DND-41 (cell line): Measurements from ENCODE around the gene CPSF6.

ENCODE experiments used
- ATAC-seq: fragments of 200-7000 bp; cut with Tn5 transposase; 3 replicates; pipeline ENCODE4 v1.9.1; 2021; ENCODE audit warnings: low read depth; ENCODE audit not compliant: insufficient read depth
- DNase-seq: peaks from one replicate; pipeline ENCODE4 v3.0.0-alpha.2; 2020
- H2AFZ ChIP-seq: 2 replicates; pipeline ENCODE4 v1.6.0; 2012; ENCODE audit warnings: low read depth, low read length
- H3K27ac ChIP-seq: 2 replicates; pipeline ENCODE4 v1.5.1; 2012; ENCODE audit warnings: low read length, inconsistent platforms
- H3K27me3 ChIP-seq: fragments of 200-600 bp; sonication (generic); 2 replicates; pipeline ENCODE4 v1.6.0; 2012; ENCODE audit warnings: low read length, mild to moderate bottlenecking, inconsistent platforms; ENCODE audit not compliant: insufficient read depth, poor library complexity
- H3K36me3 ChIP-seq: 2 replicates; pipeline ENCODE4 v1.5.1; 2012; ENCODE audit warnings: low read length, inconsistent platforms; ENCODE audit not compliant: insufficient read depth
- H3K4me1 ChIP-seq: 2 replicates; pipeline ENCODE4 v1.5.1; 2012; ENCODE audit warnings: mild to moderate bottlenecking, low read length; ENCODE audit not compliant: insufficient read depth
- H3K4me2 ChIP-seq: 2 replicates; pipeline ENCODE4 v1.6.0; 2012; ENCODE audit warnings: mild to moderate bottlenecking, moderate library complexity, low read length, inconsistent platforms; ENCODE audit not compliant: insufficient read depth
- H3K4me3 ChIP-seq, 2 experiments: fragments of 200-600 bp in 1 of 2; shearing (Covaris generic) in 1 of 2; 2 replicates each; pipeline ENCODE4 v1.5.1; 2012 to 2016; ENCODE audit warnings: inconsistent platforms in 2 of 2, low read length in 2 of 2, mild to moderate bottlenecking in 2 of 2, low read depth in 1 of 2, moderate library complexity in 1 of 2
- H3K79me2 ChIP-seq: 2 replicates; pipeline ENCODE4 v1.6.0; 2012; ENCODE audit warnings: low read length, inconsistent platforms; ENCODE audit not compliant: insufficient read depth
- H3K9ac ChIP-seq: 2 replicates; pipeline ENCODE4 v1.6.0; 2012; ENCODE audit warnings: low read depth, mild to moderate bottlenecking, inconsistent platforms, low read length, moderate library complexity
- H3K9me3 ChIP-seq: 2 replicates; pipeline ENCODE4 v1.5.1; 2012; ENCODE audit warnings: low read length, moderate library complexity, mild to moderate bottlenecking, inconsistent platforms; ENCODE audit not compliant: insufficient read depth, severe bottlenecking
- H4K20me1 ChIP-seq: 2 replicates; pipeline ENCODE4 v1.6.0; 2012; ENCODE audit warnings: low read length; ENCODE audit not compliant: insufficient read depth
- EZH2 ChIP-seq: IDR thresholded peaks from 3 replicates; pipeline ENCODE4 v1.6.1; 2012; ENCODE audit warnings: borderline replicate concordance, low read depth, mild to moderate bottlenecking, moderate library complexity, low read length, inconsistent platforms; ENCODE audit not compliant: severe bottlenecking
- TF ChIP-seq, protein P1 (sequence below): IDR thresholded peaks from 2 replicates; pipeline ENCODE4 v1.5.1; 2012; ENCODE audit warnings: borderline replicate concordance, low read length, moderate library complexity, mild to moderate bottlenecking; ENCODE audit not compliant: poor library complexity, severe bottlenecking; ENCODE audit errors: extremely low read depth

CPSF6 gene

GRCh38 chr12:69210661-69211060 is 28.7 kb upstream of the CPSF6 start:
- no peaks in the 10 kb centered on the region for H4K20me1 ChIP-seq
- no peaks in the 10 kb centered on the region for H3K27me3 ChIP-seq
- no peak overlapping the region for H3K4me2 ChIP-seq
- no peak overlapping the region for H3K27ac ChIP-seq
- no peak overlapping the region for H3K4me3 ChIP-seq
- peaks cover 4% of the 10 kb centered on the region for H3K9me3 ChIP-seq
- DNase-seq, result no peak
- no peak overlapping the region for H2AFZ ChIP-seq
- no peaks in the 10 kb centered on the region for H3K4me1 ChIP-seq
- H3K9ac ChIP-seq, result no peak overlapping the region
- ATAC-seq, result no peak
- H3K36me3 ChIP-seq, result no peaks in the 10 kb centered on the region
- H3K79me2 ChIP-seq, result no peaks in the 10 kb centered on the region
- TF ChIP-seq EZH2, result no peak

DNA sequence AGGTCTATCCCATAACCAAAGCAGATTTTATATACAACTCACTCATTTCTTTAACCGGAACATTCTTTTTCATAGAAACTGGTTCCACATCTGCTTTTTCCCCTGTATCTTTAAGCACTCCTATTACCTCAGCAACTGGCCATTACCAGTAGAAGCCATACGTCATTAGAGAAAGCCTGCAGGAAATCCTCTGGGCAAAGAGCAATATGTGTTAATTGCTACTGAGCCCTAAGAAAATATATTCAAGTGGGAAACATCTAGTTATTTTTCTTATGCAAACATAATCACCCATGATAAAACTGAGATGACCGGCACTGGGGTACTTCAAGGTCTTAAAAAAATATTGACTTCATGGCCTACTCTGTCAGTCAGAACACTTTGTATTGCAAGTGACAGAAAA is 28.2 kb upstream of the CPSF6 start:
- no peak overlapping the region for H3K4me2 ChIP-seq
- H3K79me2 ChIP-seq, result no peaks in the 10 kb centered on the region
- H3K27me3 ChIP-seq, result no peaks in the 10 kb centered on the region
- no peaks in the 10 kb centered on the region for H3K4me1 ChIP-seq
- no peak for ATAC-seq
- H3K4me3 ChIP-seq, result no peak overlapping the region
- peaks cover 4% of the 10 kb centered on the region for H3K9me3 ChIP-seq
- TF ChIP-seq EZH2, result no peak
- TF ChIP-seq, protein P1, sequence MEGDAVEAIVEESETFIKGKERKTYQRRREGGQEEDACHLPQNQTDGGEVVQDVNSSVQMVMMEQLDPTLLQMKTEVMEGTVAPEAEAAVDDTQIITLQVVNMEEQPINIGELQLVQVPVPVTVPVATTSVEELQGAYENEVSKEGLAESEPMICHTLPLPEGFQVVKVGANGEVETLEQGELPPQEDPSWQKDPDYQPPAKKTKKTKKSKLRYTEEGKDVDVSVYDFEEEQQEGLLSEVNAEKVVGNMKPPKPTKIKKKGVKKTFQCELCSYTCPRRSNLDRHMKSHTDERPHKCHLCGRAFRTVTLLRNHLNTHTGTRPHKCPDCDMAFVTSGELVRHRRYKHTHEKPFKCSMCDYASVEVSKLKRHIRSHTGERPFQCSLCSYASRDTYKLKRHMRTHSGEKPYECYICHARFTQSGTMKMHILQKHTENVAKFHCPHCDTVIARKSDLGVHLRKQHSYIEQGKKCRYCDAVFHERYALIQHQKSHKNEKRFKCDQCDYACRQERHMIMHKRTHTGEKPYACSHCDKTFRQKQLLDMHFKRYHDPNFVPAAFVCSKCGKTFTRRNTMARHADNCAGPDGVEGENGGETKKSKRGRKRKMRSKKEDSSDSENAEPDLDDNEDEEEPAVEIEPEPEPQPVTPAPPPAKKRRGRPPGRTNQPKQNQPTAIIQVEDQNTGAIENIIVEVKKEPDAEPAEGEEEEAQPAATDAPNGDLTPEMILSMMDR, result no peak
- H2AFZ ChIP-seq, result no peak overlapping the region
- H3K36me3 ChIP-seq, result no peaks in the 10 kb centered on the region
- no peak overlapping the region for H3K27ac ChIP-seq
- DNase-seq, result no peak
- no peak overlapping the region for H3K9ac ChIP-seq
- H4K20me1 ChIP-seq, result no peaks in the 10 kb centered on the region

GRCh38 chr12:69214169-69214568 is 25.2 kb upstream of the CPSF6 start:
- H3K9ac ChIP-seq, result no peak overlapping the region
- TF ChIP-seq EZH2, result no peak
- TF ChIP-seq, protein P1, result no peak
- no peaks in the 10 kb centered on the region for H4K20me1 ChIP-seq
- no peaks in the 10 kb centered on the region for H3K9me3 ChIP-seq
- no peaks in the 10 kb centered on the region for H3K27me3 ChIP-seq
- H3K4me2 ChIP-seq, result no peak overlapping the region
- ATAC-seq (no peak), DNase-seq (no peak)
- H3K36me3 ChIP-seq, result no peaks in the 10 kb centered on the region
- H3K4me1 ChIP-seq, result no peaks in the 10 kb centered on the region
- no peaks in the 10 kb centered on the region for H3K79me2 ChIP-seq
- no peak overlapping the region for H3K4me3 ChIP-seq
- no peak overlapping the region for H2AFZ ChIP-seq
- no peak overlapping the region for H3K27ac ChIP-seq

- no peaks in the 10 kb centered on the region for H3K4me1 ChIP-seq
- no peak overlapping the region for H3K27ac ChIP-seq
- H2AFZ ChIP-seq, result no peak overlapping the region
- DNase-seq, result no peak
- H3K4me3 ChIP-seq, result no peak overlapping the region
- no peaks in the 10 kb centered on the region for H4K20me1 ChIP-seq
- peaks cover 5% of the 10 kb centered on the region for H3K27me3 ChIP-seq
- no peaks in the 10 kb centered on the region for H3K36me3 ChIP-seq
- no peaks in the 10 kb centered on the region for H3K79me2 ChIP-seq
- TF ChIP-seq, protein P1, result no peak
- no peak for TF ChIP-seq EZH2
- no peaks in the 10 kb centered on the region for H3K9me3 ChIP-seq
- no peak overlapping the region for H3K9ac ChIP-seq
- no peak for ATAC-seq
- no peak overlapping the region for H3K4me2 ChIP-seq
These were observed 14.0 kb upstream of the CPSF6 start for GRCh38 chr12:69225251-69225910.
